H9 (cell line): Measurements from ENCODE around the gene TAF1C. TPM values are rescaled to one million over a fixed set of nuclear protein-coding genes. Genes with fewer than 3 reads are reported as not detected.

Source experiments
- DNase-seq: peaks from one replicate; pipeline ENCODE4 v3.0.0-alpha.2; 2017
- H2AFZ ChIP-seq: one replicate; pipeline ENCODE4 v1.6.1; 2013; ENCODE audit warnings: mild to moderate bottlenecking, low read length, control low read depth, moderate library complexity
- H2AK5ac ChIP-seq: 2 replicates; pipeline ENCODE4 v1.6.1; 2013; ENCODE audit warnings: low read length, control low read depth, mixed read lengths; ENCODE audit not compliant: insufficient read length
- H2BK120ac ChIP-seq: one replicate; pipeline ENCODE4 v1.6.1; 2013; ENCODE audit warnings: low read depth, mild to moderate bottlenecking, low read length, control low read depth, inconsistent platforms; ENCODE audit not compliant: poor library complexity, severe bottlenecking
- H2BK12ac ChIP-seq: 2 replicates; pipeline ENCODE4 v1.6.1; 2013; ENCODE audit warnings: low read length, control low read depth, mixed read lengths, low read depth; ENCODE audit not compliant: insufficient read length
- H2BK15ac ChIP-seq: 2 replicates; pipeline ENCODE4 v1.6.1; 2013; ENCODE audit warnings: low read depth, low read length, control low read depth
- H2BK20ac ChIP-seq: one replicate; pipeline ENCODE4 v1.6.1; 2013; ENCODE audit warnings: low read depth, mild to moderate bottlenecking, low read length, control low read depth, inconsistent platforms; ENCODE audit not compliant: poor library complexity, severe bottlenecking
- H2BK5ac ChIP-seq: 2 replicates; pipeline ENCODE4 v1.6.1; 2013; ENCODE audit warnings: low read length, control low read depth, mixed read lengths; ENCODE audit not compliant: insufficient read length
- H3K14ac ChIP-seq: 2 replicates; pipeline ENCODE4 v1.6.1; 2013; ENCODE audit warnings: low read length, control low read depth; ENCODE audit not compliant: insufficient read depth
- H3K18ac ChIP-seq: 2 replicates; pipeline ENCODE4 v1.6.1; 2013; ENCODE audit warnings: low read depth, mild to moderate bottlenecking, mixed read lengths, low read length, control low read depth; ENCODE audit not compliant: insufficient read length
- H3K23ac ChIP-seq: 2 replicates; pipeline ENCODE4 v1.6.1; 2013; ENCODE audit warnings: low read length, control low read depth, mixed read lengths, low read depth; ENCODE audit not compliant: insufficient read length
- H3K23me2 ChIP-seq: 2 replicates; pipeline ENCODE4 v1.6.1; 2013; ENCODE audit warnings: low read depth, mild to moderate bottlenecking, mixed read lengths, low read length, control low read depth; ENCODE audit not compliant: insufficient read length, poor library complexity, severe bottlenecking
- H3K27ac ChIP-seq: 2 replicates; pipeline ENCODE4 v1.5.1; 2013; ENCODE audit warnings: low read length, control low read depth, mixed read lengths, low read depth; ENCODE audit not compliant: insufficient read length
- H3K27me3 ChIP-seq: 2 replicates; pipeline ENCODE4 v1.6.1; 2013; ENCODE audit warnings: low read length, control low read depth, inconsistent platforms; ENCODE audit not compliant: insufficient read depth
- H3K4ac ChIP-seq: 2 replicates; pipeline ENCODE4 v1.6.1; 2013; ENCODE audit warnings: low read depth, mild to moderate bottlenecking, control low read depth, inconsistent platforms, low read length, moderate library complexity
- H3K4me1 ChIP-seq: 2 replicates; pipeline ENCODE4 v1.6.1; 2013; ENCODE audit warnings: low read length, control low read depth, inconsistent platforms; ENCODE audit not compliant: insufficient read depth
- H3K4me2 ChIP-seq: 2 replicates; pipeline ENCODE4 v1.6.1; 2013; ENCODE audit warnings: low read length, control low read depth, mixed read lengths; ENCODE audit not compliant: insufficient read length, insufficient read depth
- H3K56ac ChIP-seq: 2 replicates; pipeline ENCODE4 v1.6.1; 2013; ENCODE audit warnings: low read depth, mild to moderate bottlenecking, mixed read lengths, low read length, control low read depth; ENCODE audit not compliant: insufficient read length
- H3K79me1 ChIP-seq: 2 replicates; pipeline ENCODE4 v1.6.1; 2013; ENCODE audit warnings: low read depth, mild to moderate bottlenecking, moderate library complexity, low read length, control low read depth, inconsistent platforms; ENCODE audit not compliant: insufficient read depth, poor library complexity, severe bottlenecking
- H3K79me2 ChIP-seq: 2 replicates; pipeline ENCODE4 v1.6.1; 2013; ENCODE audit warnings: low read length, control low read depth, inconsistent platforms; ENCODE audit not compliant: insufficient read depth
- H3K9ac ChIP-seq: 2 replicates; pipeline ENCODE4 v1.6.1; 2013; ENCODE audit warnings: low read length, control low read depth, mixed read lengths; ENCODE audit not compliant: insufficient read length; ENCODE audit errors: extremely low read depth
- H3K9me3 ChIP-seq: one replicate; pipeline ENCODE4 v1.6.1; 2013; ENCODE audit warnings: low read depth, low read length, inconsistent platforms; ENCODE audit not compliant: control insufficient read depth
- H3T11ph ChIP-seq: one replicate; pipeline ENCODE4 v1.6.1; 2013; ENCODE audit warnings: mild to moderate bottlenecking, low read length, control low read depth, inconsistent platforms
- H4K20me1 ChIP-seq: one replicate; pipeline ENCODE4 v1.6.1; 2013; ENCODE audit not compliant: control insufficient read depth, insufficient read length, insufficient read depth
- H4K5ac ChIP-seq: 2 replicates; pipeline ENCODE4 v1.6.1; 2013; ENCODE audit warnings: low read depth, mild to moderate bottlenecking, mixed read lengths, low read length, control low read depth; ENCODE audit not compliant: insufficient read length
- H4K8ac ChIP-seq: replicated peaks from 2 replicates; pipeline ENCODE4 v1.6.1; 2013; ENCODE audit warnings: low read length, control low read depth, mixed read lengths, low read depth; ENCODE audit not compliant: insufficient read length
- H4K91ac ChIP-seq: 2 replicates; pipeline ENCODE4 v1.6.1; 2013; ENCODE audit warnings: low read depth, mild to moderate bottlenecking, moderate library complexity, mixed read lengths, low read length, control low read depth; ENCODE audit not compliant: insufficient read length
- H3K27ac Mint-ChIP-seq, 3 experiments: 2 replicates in 2 of 3; 3 replicates in 1 of 3; pipeline ENCODE4 v1.8.0; 2020 to 2021; ENCODE audit warnings: mixed read lengths in 3 of 3, mild to moderate bottlenecking in 1 of 3, moderate library complexity in 1 of 3
- H3K27me3 Mint-ChIP-seq: 2 replicates; pipeline ENCODE4 v1.8.0; 2021; ENCODE audit warnings: low read depth, mild to moderate bottlenecking, moderate library complexity, mixed read lengths
- H3K36me3 Mint-ChIP-seq, 3 experiments: 2 replicates in 2 of 3; 3 replicates in 1 of 3; pipeline ENCODE4 v1.8.0; 2020 to 2021; ENCODE audit warnings: low read depth in 3 of 3, mixed read lengths in 3 of 3; ENCODE audit not compliant: insufficient read depth in 1 of 3
- H3K4me1 Mint-ChIP-seq, 2 experiments: 2 replicates each; pipeline ENCODE4 v1.8.0; 2020; ENCODE audit warnings: mixed read lengths in 2 of 2
- H3K4me3 Mint-ChIP-seq, 2 experiments: 2 replicates in 1 of 2; 3 replicates in 1 of 2; pipeline ENCODE4 v1.8.0; 2020 to 2021; ENCODE audit warnings: mild to moderate bottlenecking in 2 of 2, mixed read lengths in 2 of 2, moderate library complexity in 1 of 2
- H3K9me3 Mint-ChIP-seq, 2 experiments: 2 replicates in 1 of 2; 3 replicates in 1 of 2; pipeline ENCODE4 v1.8.0; 2020; ENCODE audit warnings: mild to moderate bottlenecking in 2 of 2, mixed read lengths in 2 of 2, moderate library complexity in 1 of 2
- WGBS: extraction: QIAGEN DNeasy Blood & Tissue Kit; methylation state at CpG from one replicate; pipeline ENCODE4 v1.1.7; 2013; ENCODE audit warnings: missing lambda C conversion rate, low lambda C conversion rate, mixed read lengths; ENCODE audit not compliant: insufficient read length; ENCODE audit errors: extremely low coverage; 5-methylcytosine and 5-hydroxymethylcytosine counted together
- total RNA-seq: library from RNA; stranded (reverse); gene quantifications from 2 replicates; pipeline ENCODE4 v1.2.1, GENCODE V29; 2021
- TF ChIP-seq, protein P1 (sequence below): fragments of 200-600 bp; sonication (generic); conservative IDR thresholded peaks from 3 replicates; pipeline ENCODE4 v1.8.0; 2021; ENCODE audit warnings: antibody characterized with exemption, mild to moderate bottlenecking

The TAF1C gene
- total RNA-seq, 1 experiment from 2014 or later: 78.6 TPM

DNA sequence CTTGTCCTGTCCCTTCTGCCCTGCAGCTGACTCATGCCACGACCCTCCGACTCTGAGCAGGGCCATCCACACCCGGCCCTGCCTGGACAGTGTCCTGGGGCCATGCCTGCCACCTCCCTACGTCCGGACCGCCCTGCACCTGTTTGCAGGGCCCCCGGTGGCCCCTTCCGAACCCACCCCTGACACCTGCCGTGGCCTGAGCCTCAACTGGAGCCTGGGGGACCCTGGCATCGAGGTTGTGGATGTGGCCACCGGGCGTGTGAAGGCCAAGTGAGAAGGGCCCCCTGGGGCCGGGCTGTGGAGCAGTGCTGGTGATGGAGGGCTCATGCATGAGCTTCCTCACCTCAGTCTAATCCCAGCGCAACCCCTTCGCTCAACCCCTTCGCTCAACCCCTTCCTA lies 9.2 kb upstream of the TAF1C start:
- H3K23me2 ChIP-seq: no peaks in the 10 kb centered on the region
- no peak overlapping the region; the same call in 1 of the 2 replicates for H3K14ac ChIP-seq
- H3K27ac Mint-ChIP-seq: no peak overlapping the region
- H4K5ac ChIP-seq: no peak overlapping the region
- H3K4me3 Mint-ChIP-seq: no peak overlapping the region
- no peaks in the 10 kb centered on the region for H3K79me2 ChIP-seq
- H3K27me3 Mint-ChIP-seq: peaks cover 4% of the 10 kb centered on the region; the same call in 1 of the 2 replicates
- no peak overlapping the region for H2AK5ac ChIP-seq
- H2BK5ac ChIP-seq: no peak overlapping the region
- DNase-seq: no peak
- no peak overlapping the region for H2AFZ ChIP-seq
- no peaks in the 10 kb centered on the region for H3K36me3 Mint-ChIP-seq
- no peak overlapping the region for H2BK120ac ChIP-seq
- no peaks in the 10 kb centered on the region; a peak in 1 of 5 replicates for H3K9me3 Mint-ChIP-seq
- H3K9ac ChIP-seq: no peak overlapping the region
- no peak overlapping the region for H4K8ac ChIP-seq
- H3T11ph ChIP-seq: no peak overlapping the region
- H2BK12ac ChIP-seq: no peak overlapping the region
- no peak overlapping the region for H3K56ac ChIP-seq
- no peak overlapping the region for H2BK15ac ChIP-seq
- no CpG with 5 or more reads among the region's 16 CpGs for WGBS
- no peaks in the 10 kb centered on the region; the same call in 1 of the 2 replicates for H3K4me1 ChIP-seq
- H3K18ac ChIP-seq: no peak overlapping the region
- H4K91ac ChIP-seq: no peak overlapping the region
- no peak overlapping the region for H3K4ac ChIP-seq
- no peak overlapping the region for H2BK20ac ChIP-seq
- H3K27ac ChIP-seq: no peak overlapping the region
- peaks cover 6 to 31% of the 10 kb centered on the region in 2 experiments; a peak in 3 of 4 replicates for H3K4me1 Mint-ChIP-seq
- no peaks in the 10 kb centered on the region for H4K20me1 ChIP-seq
- H3K27me3 ChIP-seq: no peaks in the 10 kb centered on the region
- no peak overlapping the region for H3K23ac ChIP-seq
- H3K79me1 ChIP-seq: no peaks in the 10 kb centered on the region
- TF ChIP-seq, protein P1, sequence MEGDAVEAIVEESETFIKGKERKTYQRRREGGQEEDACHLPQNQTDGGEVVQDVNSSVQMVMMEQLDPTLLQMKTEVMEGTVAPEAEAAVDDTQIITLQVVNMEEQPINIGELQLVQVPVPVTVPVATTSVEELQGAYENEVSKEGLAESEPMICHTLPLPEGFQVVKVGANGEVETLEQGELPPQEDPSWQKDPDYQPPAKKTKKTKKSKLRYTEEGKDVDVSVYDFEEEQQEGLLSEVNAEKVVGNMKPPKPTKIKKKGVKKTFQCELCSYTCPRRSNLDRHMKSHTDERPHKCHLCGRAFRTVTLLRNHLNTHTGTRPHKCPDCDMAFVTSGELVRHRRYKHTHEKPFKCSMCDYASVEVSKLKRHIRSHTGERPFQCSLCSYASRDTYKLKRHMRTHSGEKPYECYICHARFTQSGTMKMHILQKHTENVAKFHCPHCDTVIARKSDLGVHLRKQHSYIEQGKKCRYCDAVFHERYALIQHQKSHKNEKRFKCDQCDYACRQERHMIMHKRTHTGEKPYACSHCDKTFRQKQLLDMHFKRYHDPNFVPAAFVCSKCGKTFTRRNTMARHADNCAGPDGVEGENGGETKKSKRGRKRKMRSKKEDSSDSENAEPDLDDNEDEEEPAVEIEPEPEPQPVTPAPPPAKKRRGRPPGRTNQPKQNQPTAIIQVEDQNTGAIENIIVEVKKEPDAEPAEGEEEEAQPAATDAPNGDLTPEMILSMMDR: no peak
- H3K9me3 ChIP-seq: no peaks in the 10 kb centered on the region
- H3K4me2 ChIP-seq: no peak overlapping the region
